GM20431 (cell line): ENCODE data around the gene CDCA7L.
"Not testable (repeated sequence)": the region's sequence is repeated elsewhere in the genome, so short reads cannot be mapped to it uniquely, and the experiment has no call there.

Source experiments
- in situ Hi-C: fragments of 300-500 bp; cut with MseI, MboI; formaldehyde crosslinking; loops from one replicate; pipeline ENCODE4 v1.15.0; 2020; ENCODE audit warnings: low sequenced_read_pairs; ENCODE audit not compliant: unreplicated experiment

CDCA7L gene

GRCh38 chr7:21946222-21946709 is 567 bp upstream of the CDCA7L start:
- in situ Hi-C loops: no loop called here

GRCh38 chr7:21944616-21945453 is 864 bp downstream of the CDCA7L start:
- in situ Hi-C loops: no loop called here

- in situ Hi-C loops: no loop called here
These were observed 2.3 kb downstream of the CDCA7L start for GRCh38 chr7:21943436-21943835.

- in situ Hi-C loops: no loop called here
These were observed 2.7 kb downstream of the CDCA7L start for GRCh38 chr7:21942955-21943354.

GRCh38 chr7:21941611-21942141 is 4.0 kb downstream of the CDCA7L start:
- in situ Hi-C loops: no loop called here

GRCh38 chr7:21939858-21940372 is 5.8 kb downstream of the CDCA7L start:
- in situ Hi-C loops: no loop called here

GRCh38 chr7:21939136-21939857 is 6.4 kb downstream of the CDCA7L start:
- in situ Hi-C loops: no loop called here

GRCh38 chr7:21938463-21938862 is 7.2 kb downstream of the CDCA7L start:
- in situ Hi-C loops: no loop called here

- in situ Hi-C loops: no loop called here
These were observed 10.9 kb downstream of the CDCA7L start for GRCh38 chr7:21934808-21935207.

- in situ Hi-C loops: not testable (repeated sequence)
These were observed 12.4 kb downstream of the CDCA7L start for GRCh38 chr7:21933293-21933692.

GRCh38 chr7:21927693-21928092 is 18.0 kb downstream of the CDCA7L start:
- in situ Hi-C loops: no loop called here

GRCh38 chr7:21926448-21926847 is 19.3 kb downstream of the CDCA7L start:
- in situ Hi-C loops: no loop called here

- in situ Hi-C loops: no loop called here
These were observed 22.0 kb downstream of the CDCA7L start for GRCh38 chr7:21923658-21924057.

- in situ Hi-C loops: no loop called here
These were observed 23.1 kb downstream of the CDCA7L start for GRCh38 chr7:21922605-21923004.

GRCh38 chr7:21920936-21921335 is 24.8 kb downstream of the CDCA7L start:
- in situ Hi-C loops: no loop called here

- in situ Hi-C loops: no loop called here
These were observed 27.5 kb downstream of the CDCA7L start for GRCh38 chr7:21918216-21918615.

GRCh38 chr7:21916629-21917028 is 29.1 kb downstream of the CDCA7L start:
- in situ Hi-C loops: no loop called here

- in situ Hi-C loops: no loop called here
These were observed 29.5 kb downstream of the CDCA7L start for GRCh38 chr7:21916176-21916575.

- in situ Hi-C loops: no loop called here
These were observed 30.6 kb downstream of the CDCA7L start for GRCh38 chr7:21915140-21915539.

- in situ Hi-C loops: no loop called here
These were observed 31.0 kb downstream of the CDCA7L start for GRCh38 chr7:21914671-21915070.
